SK-N-SH treated with all-trans-retinoic acid at 6 μM for 48 hours (cell line): ENCODE measurements around the gene DBNDD1.

Source experiments
- BACH2 ChIP-seq: fragments of 250-450 bp; sonication (Bioruptor Pico); IDR thresholded peaks from 2 replicates; pipeline ENCODE4 v1.9.0; 2021; ENCODE audit warnings: mild to moderate bottlenecking, borderline replicate concordance
- ESRRG ChIP-seq: fragments of 250-450 bp; sonication (Bioruptor Pico); IDR thresholded peaks from 2 replicates; pipeline ENCODE4 v1.6.1; 2021; ENCODE audit warnings: mild to moderate bottlenecking
- OSR1 ChIP-seq: fragments of 250-450 bp; sonication (Bioruptor Pico); IDR thresholded peaks from 2 replicates; pipeline ENCODE4 v1.8.0; 2022; ENCODE audit warnings: moderate library complexity, mild to moderate bottlenecking, inconsistent platforms
- PATZ1 ChIP-seq: fragments of 250-450 bp; sonication (Bioruptor Pico); IDR thresholded peaks from 2 replicates; pipeline ENCODE4 v1.8.0; 2020; ENCODE audit warnings: mild to moderate bottlenecking, moderate library complexity, borderline replicate concordance
- RARB ChIP-seq: fragments of 250-450 bp; sonication (Bioruptor Pico); IDR thresholded peaks from 2 replicates; pipeline ENCODE4 v1.8.0; 2021; ENCODE audit warnings: mild to moderate bottlenecking, moderate library complexity
- TCF4 ChIP-seq: fragments of 250-450 bp; sonication (Bioruptor Pico); IDR thresholded peaks from 2 replicates; pipeline ENCODE4 v1.8.0; 2021; ENCODE audit warnings: mild to moderate bottlenecking, moderate library complexity, borderline replicate concordance
- ZC3H10 ChIP-seq: fragments of 250-450 bp; sonication (Bioruptor Pico); IDR thresholded peaks from 2 replicates; pipeline ENCODE4 v1.5.1; 2021; ENCODE audit warnings: mild to moderate bottlenecking, moderate library complexity
- ZFP3 ChIP-seq: fragments of 250-450 bp; sonication (Bioruptor Pico); IDR thresholded peaks from 2 replicates; pipeline ENCODE4 v1.5.0; 2020; ENCODE audit warnings: mild to moderate bottlenecking, moderate library complexity
- ZNF70 ChIP-seq: fragments of 450-650 bp; formaldehyde crosslinking; IDR thresholded peaks from 2 replicates; pipeline ENCODE4 v1.5.0; 2020; ENCODE audit warnings: mild to moderate bottlenecking, moderate library complexity
- TF ChIP-seq, protein P1 (sequence below): fragments of 250-450 bp; sonication (Bioruptor Pico); IDR thresholded peaks from 2 replicates; pipeline ENCODE4 v1.5.1; 2020; ENCODE audit warnings: low read depth, mild to moderate bottlenecking, moderate library complexity
- TF ChIP-seq, protein P2 (sequence below): fragments of 250-450 bp; sonication (Bioruptor Pico); IDR thresholded peaks from 2 replicates; pipeline ENCODE4 v1.5.1; 2021; ENCODE audit warnings: mild to moderate bottlenecking, moderate library complexity
- TF ChIP-seq, protein P3 (sequence below): fragments of 250-450 bp; sonication (Bioruptor Pico); IDR thresholded peaks from 2 replicates; pipeline ENCODE4 v1.5.0; 2020; ENCODE audit warnings: mild to moderate bottlenecking, moderate library complexity

DNA sequence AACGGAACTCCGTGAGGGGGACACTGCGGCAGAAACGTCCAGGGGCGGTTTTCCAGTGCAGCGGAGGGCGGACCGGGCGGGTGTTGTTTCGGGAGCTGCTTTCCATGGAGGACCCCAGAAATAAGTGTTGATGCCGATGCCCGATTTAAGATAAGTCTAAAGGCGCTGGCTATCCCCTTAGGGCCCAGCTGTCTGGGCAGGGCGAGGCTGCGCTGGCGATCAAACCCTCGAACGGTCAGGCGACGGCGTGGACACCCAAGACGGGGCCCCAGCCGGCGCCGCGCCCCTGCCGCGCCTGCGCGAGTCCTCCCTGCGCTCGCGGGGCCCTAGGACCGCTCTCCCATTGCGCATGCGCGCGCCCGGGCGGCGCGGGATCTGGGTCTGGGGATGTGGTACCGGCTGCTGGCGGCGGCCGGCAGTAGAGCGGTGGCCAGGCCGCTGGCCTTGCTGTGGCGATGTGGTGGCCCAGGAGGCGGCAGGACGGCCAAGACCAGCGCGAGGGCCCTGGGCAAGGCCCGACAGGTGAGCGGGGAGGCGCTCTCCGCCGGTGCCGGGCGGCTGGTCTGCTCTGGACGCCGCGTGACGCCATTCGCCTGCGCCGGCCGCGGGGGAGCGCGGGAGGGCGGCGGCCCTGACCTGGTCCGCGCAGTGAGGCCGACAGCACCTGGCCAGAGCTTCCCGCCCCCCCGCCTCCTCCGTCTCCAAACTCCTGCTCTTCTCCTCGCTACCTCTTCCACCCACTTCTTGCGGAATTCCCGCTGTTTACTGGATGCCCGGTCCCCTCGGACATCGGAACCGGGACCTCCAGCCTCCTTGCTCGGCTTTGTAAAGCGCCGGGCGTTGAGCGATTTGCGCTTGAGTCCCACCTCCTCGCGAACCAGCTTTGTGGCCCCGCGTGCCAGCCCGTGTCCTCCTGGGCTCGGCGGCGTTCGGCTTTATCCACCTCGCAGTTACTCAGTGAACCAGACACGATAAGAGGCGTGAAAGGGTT lies 46.7 kb downstream of the DBNDD1 start:
- TF ChIP-seq, protein P1, sequence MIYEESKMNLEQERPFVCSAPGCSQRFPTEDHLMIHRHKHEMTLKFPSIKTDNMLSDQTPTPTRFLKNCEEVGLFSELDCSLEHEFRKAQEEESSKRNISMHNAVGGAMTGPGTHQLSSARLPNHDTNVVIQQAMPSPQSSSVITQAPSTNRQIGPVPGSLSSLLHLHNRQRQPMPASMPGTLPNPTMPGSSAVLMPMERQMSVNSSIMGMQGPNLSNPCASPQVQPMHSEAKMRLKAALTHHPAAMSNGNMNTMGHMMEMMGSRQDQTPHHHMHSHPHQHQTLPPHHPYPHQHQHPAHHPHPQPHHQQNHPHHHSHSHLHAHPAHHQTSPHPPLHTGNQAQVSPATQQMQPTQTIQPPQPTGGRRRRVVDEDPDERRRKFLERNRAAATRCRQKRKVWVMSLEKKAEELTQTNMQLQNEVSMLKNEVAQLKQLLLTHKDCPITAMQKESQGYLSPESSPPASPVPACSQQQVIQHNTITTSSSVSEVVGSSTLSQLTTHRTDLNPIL (CRISPR knock-in tag), result no peak
- no peak for TF ChIP-seq ZNF70 (CRISPR knock-in tag)
- no peak for TF ChIP-seq BACH2 (CRISPR knock-in tag)
- TF ChIP-seq, protein P2, sequence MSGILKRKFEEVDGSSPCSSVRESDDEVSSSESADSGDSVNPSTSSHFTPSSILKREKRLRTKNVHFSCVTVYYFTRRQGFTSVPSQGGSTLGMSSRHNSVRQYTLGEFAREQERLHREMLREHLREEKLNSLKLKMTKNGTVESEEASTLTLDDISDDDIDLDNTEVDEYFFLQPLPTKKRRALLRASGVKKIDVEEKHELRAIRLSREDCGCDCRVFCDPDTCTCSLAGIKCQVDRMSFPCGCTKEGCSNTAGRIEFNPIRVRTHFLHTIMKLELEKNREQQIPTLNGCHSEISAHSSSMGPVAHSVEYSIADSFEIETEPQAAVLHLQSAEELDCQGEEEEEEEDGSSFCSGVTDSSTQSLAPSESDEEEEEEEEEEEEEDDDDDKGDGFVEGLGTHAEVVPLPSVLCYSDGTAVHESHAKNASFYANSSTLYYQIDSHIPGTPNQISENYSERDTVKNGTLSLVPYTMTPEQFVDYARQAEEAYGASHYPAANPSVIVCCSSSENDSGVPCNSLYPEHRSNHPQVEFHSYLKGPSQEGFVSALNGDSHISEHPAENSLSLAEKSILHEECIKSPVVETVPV (CRISPR knock-in tag), result no peak
- no peak for TF ChIP-seq ZFP3
- no peak for TF ChIP-seq ZC3H10 (CRISPR knock-in tag)
- no peak for TF ChIP-seq TCF4 (CRISPR knock-in tag)
- no peak for TF ChIP-seq OSR1 (CRISPR knock-in tag)
- TF ChIP-seq ESRRG (CRISPR knock-in tag), result no peak
- no peak for TF ChIP-seq RARB (CRISPR knock-in tag)
- TF ChIP-seq, protein P3, sequence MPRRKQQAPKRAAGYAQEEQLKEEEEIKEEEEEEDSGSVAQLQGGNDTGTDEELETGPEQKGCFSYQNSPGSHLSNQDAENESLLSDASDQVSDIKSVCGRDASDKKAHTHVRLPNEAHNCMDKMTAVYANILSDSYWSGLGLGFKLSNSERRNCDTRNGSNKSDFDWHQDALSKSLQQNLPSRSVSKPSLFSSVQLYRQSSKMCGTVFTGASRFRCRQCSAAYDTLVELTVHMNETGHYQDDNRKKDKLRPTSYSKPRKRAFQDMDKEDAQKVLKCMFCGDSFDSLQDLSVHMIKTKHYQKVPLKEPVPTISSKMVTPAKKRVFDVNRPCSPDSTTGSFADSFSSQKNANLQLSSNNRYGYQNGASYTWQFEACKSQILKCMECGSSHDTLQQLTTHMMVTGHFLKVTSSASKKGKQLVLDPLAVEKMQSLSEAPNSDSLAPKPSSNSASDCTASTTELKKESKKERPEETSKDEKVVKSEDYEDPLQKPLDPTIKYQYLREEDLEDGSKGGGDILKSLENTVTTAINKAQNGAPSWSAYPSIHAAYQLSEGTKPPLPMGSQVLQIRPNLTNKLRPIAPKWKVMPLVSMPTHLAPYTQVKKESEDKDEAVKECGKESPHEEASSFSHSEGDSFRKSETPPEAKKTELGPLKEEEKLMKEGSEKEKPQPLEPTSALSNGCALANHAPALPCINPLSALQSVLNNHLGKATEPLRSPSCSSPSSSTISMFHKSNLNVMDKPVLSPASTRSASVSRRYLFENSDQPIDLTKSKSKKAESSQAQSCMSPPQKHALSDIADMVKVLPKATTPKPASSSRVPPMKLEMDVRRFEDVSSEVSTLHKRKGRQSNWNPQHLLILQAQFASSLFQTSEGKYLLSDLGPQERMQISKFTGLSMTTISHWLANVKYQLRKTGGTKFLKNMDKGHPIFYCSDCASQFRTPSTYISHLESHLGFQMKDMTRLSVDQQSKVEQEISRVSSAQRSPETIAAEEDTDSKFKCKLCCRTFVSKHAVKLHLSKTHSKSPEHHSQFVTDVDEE (CRISPR knock-in tag), result no peak
- no peak for TF ChIP-seq PATZ1 (CRISPR knock-in tag)
